DOHH2 (cell line): ENCODE results near the gene CABYR.

ENCODE experiments used
- H3F3A ChIP-seq: fragments of 200-600 bp; sonication (generic), shearing (Covaris generic); 2 replicates; pipeline ENCODE4 v1.6.0; 2016; ENCODE audit warnings: antibody characterized with exemption, mild to moderate bottlenecking; ENCODE audit not compliant: control insufficient read depth, insufficient read depth
- H3K27ac ChIP-seq: fragments of 200-600 bp; sonication (generic); 2 replicates; pipeline ENCODE4 v1.5.1; 2014; ENCODE audit warnings: low read depth, mild to moderate bottlenecking, low read length, moderate library complexity
- H3K27me3 ChIP-seq: fragments of 200-600 bp; sonication (generic); 2 replicates; pipeline ENCODE4 v1.6.1; 2014; ENCODE audit warnings: mild to moderate bottlenecking, low read length, mixed read lengths; ENCODE audit not compliant: control insufficient read depth
- H3K36me3 ChIP-seq: fragments of 200-600 bp; sonication (generic); 2 replicates; pipeline ENCODE4 v1.6.1; 2014; ENCODE audit warnings: mild to moderate bottlenecking, low read length, moderate library complexity, mixed read lengths; ENCODE audit not compliant: control insufficient read depth
- H3K4me1 ChIP-seq: fragments of 200-600 bp; sonication (generic); 2 replicates; pipeline ENCODE4 v1.6.1; 2014; ENCODE audit warnings: mild to moderate bottlenecking, low read length, mixed read lengths; ENCODE audit not compliant: control insufficient read depth
- H3K4me2 ChIP-seq: fragments of 200-600 bp; sonication (generic); 2 replicates; pipeline ENCODE4 v1.6.0; 2014; ENCODE audit warnings: mild to moderate bottlenecking, low read length, moderate library complexity
- H3K4me3 ChIP-seq: fragments of 200-600 bp; sonication (generic); 2 replicates; pipeline ENCODE4 v1.5.1; 2014; ENCODE audit warnings: mild to moderate bottlenecking, low read length, mixed read lengths
- H3K79me2 ChIP-seq: fragments of 200-600 bp; sonication (generic); 2 replicates; pipeline ENCODE4 v1.6.1; 2014; ENCODE audit warnings: mild to moderate bottlenecking, low read length, mixed read lengths; ENCODE audit not compliant: control insufficient read depth
- H3K9me2 ChIP-seq: fragments of 200-600 bp; sonication (generic); replicated peaks from 2 replicates; pipeline ENCODE4 v1.6.1; 2014; ENCODE audit warnings: mild to moderate bottlenecking, low read length, mixed read lengths; ENCODE audit not compliant: control insufficient read depth
- H3K9me3 ChIP-seq: fragments of 200-600 bp; sonication (generic); 2 replicates; pipeline ENCODE4 v1.6.1; 2014; ENCODE audit warnings: antibody characterized with exemption, low read length, mixed read lengths; ENCODE audit not compliant: control insufficient read depth, insufficient read depth
- H4K20me1 ChIP-seq: fragments of 200-600 bp; sonication (generic); 2 replicates; pipeline ENCODE4 v1.6.0; 2014; ENCODE audit warnings: low read depth, mild to moderate bottlenecking, antibody characterized with exemption, low read length, moderate library complexity; ENCODE audit not compliant: control insufficient read depth, insufficient read depth
- EZH2phosphoT487 ChIP-seq: fragments of 200-600 bp; sonication (generic); IDR thresholded peaks from 2 replicates; pipeline ENCODE4 v1.6.1; 2017; ENCODE audit warnings: borderline replicate concordance, mild to moderate bottlenecking, antibody characterized with exemption, low read length, moderate library complexity, mixed read lengths
- TF ChIP-seq, protein P1 (sequence below): fragments of 200-600 bp; sonication (generic); IDR thresholded peaks from one replicate; pipeline ENCODE4 v1.5.1; 2014; ENCODE audit warnings: antibody characterized with exemption, mild to moderate bottlenecking, low read depth, low read length; ENCODE audit not compliant: poor library complexity, severe bottlenecking

The CABYR gene

DNA sequence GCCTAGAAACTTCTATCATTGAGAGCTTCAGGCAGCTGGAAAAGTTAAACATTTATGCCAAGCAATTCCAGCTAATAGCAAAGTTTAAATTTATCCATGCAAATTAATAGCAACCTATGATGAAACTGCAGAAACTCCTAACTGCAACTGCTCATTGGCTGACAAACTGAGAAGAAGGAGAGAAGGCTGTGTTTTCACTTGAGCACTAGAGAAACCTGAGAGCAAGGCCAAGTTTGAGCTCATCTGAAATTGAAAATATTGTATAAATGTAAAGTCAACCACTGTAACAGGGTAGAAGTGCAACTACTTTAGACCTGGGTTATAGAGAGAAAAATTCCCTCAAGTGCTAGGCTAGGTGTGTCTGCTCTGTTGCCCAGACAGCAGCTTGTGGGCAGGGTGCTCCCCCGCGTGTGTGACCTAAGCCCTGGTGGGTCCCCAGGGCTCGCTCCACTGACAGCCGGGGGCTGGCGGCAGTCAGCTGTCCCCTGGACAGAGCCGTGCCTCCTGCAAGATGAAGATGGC is 50.2 kb downstream of the CABYR start:
- H4K20me1 ChIP-seq = no peaks in the 10 kb centered on the region
- H3K27ac ChIP-seq = no peak overlapping the region
- H3K9me2 ChIP-seq = no peaks in the 10 kb centered on the region
- no peak overlapping the region for H3K4me2 ChIP-seq
- H3K4me1 ChIP-seq = no peaks in the 10 kb centered on the region
- H3K36me3 ChIP-seq = no peaks in the 10 kb centered on the region
- H3K79me2 ChIP-seq = no peaks in the 10 kb centered on the region
- H3F3A ChIP-seq = no peaks in the 10 kb centered on the region
- TF ChIP-seq, protein P1, sequence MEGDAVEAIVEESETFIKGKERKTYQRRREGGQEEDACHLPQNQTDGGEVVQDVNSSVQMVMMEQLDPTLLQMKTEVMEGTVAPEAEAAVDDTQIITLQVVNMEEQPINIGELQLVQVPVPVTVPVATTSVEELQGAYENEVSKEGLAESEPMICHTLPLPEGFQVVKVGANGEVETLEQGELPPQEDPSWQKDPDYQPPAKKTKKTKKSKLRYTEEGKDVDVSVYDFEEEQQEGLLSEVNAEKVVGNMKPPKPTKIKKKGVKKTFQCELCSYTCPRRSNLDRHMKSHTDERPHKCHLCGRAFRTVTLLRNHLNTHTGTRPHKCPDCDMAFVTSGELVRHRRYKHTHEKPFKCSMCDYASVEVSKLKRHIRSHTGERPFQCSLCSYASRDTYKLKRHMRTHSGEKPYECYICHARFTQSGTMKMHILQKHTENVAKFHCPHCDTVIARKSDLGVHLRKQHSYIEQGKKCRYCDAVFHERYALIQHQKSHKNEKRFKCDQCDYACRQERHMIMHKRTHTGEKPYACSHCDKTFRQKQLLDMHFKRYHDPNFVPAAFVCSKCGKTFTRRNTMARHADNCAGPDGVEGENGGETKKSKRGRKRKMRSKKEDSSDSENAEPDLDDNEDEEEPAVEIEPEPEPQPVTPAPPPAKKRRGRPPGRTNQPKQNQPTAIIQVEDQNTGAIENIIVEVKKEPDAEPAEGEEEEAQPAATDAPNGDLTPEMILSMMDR = no peak
- no peak for TF ChIP-seq EZH2phosphoT487
- H3K4me3 ChIP-seq = no peak overlapping the region
- H3K9me3 ChIP-seq = no peaks in the 10 kb centered on the region
- H3K27me3 ChIP-seq = peaks cover 25% of the 10 kb centered on the region

DNA sequence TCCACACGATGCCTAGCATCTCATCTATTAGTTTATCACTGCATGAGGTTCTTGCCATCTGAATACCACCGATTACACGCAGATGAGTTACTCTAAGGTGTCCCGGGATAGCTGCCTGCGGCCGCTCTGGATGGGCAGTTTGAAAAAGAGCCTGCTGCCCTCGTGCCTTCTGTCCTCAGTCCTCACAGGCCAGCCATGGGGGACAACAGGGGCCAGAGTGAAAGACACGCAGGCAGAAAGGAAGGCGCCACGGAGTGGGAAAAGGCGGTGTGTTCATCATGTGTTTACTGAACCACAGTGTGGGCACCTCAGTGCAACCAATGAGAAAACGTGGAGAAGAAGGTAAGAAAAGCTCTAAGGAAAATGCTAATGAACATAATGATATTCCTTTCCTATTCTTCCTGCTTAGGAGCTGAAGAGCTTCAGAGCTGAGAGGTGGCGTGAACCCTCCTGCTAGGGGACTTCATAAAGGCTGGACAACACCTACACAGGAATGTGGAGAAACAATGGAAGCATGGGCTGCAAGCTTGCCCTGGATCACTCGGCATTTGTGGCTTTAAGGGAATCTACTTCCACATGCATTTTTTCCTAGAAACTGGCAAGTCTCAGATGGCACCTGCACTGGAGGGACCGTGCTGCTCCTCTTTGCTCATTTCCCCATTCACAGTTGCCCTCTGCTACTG is 50.9 kb downstream of the CABYR start:
- H4K20me1 ChIP-seq = no peaks in the 10 kb centered on the region
- H3K9me3 ChIP-seq = no peaks in the 10 kb centered on the region
- no peak overlapping the region for H3K4me2 ChIP-seq
- H3K4me3 ChIP-seq = no peak overlapping the region
- peaks cover 25% of the 10 kb centered on the region for H3K27me3 ChIP-seq
- H3K9me2 ChIP-seq = no peaks in the 10 kb centered on the region
- no peaks in the 10 kb centered on the region for H3K36me3 ChIP-seq
- no peaks in the 10 kb centered on the region for H3K79me2 ChIP-seq
- no peaks in the 10 kb centered on the region for H3K4me1 ChIP-seq
- TF ChIP-seq, protein P1 = no peak
- TF ChIP-seq EZH2phosphoT487 = no peak
- no peaks in the 10 kb centered on the region for H3F3A ChIP-seq
- H3K27ac ChIP-seq = no peak overlapping the region

DNA sequence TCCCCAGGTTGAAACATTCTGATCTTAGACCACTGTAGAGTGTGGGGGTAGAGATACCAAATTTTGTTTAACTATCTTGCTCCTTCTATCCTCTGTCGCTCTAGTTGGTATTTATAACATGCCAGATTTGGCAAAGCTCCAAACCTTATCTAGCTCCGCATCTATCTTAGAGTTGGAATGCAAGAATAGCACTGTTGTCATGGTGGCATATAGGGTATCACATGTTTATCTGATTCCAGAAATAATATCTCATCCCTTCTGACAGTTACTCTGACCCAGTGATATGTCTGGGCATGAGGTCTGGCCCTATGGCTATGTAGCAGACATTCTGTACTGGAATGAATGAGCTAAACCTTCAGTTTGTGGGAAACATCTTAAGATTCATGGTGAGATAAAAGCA is 51.7 kb downstream of the CABYR start:
- Histone ChIP-seq H3K27ac (no peak overlapping the region), H3K9me3 (no peaks in the 10 kb centered on the region), H3K27me3 (peaks cover 25% of the 10 kb centered on the region), H3K4me3 (no peak overlapping the region), H3K4me2 (no peak overlapping the region), H3F3A (no peaks in the 10 kb centered on the region), H3K9me2 (no peaks in the 10 kb centered on the region), H3K4me1 (no peaks in the 10 kb centered on the region), H4K20me1 (no peaks in the 10 kb centered on the region), H3K79me2 (no peaks in the 10 kb centered on the region), H3K36me3 (no peaks in the 10 kb centered on the region)
- TF ChIP-seq EZH2phosphoT487 = no peak
- TF ChIP-seq, protein P1 = no peak
